ENCODE results near the gene DNAH5.
A peak's percentile ranks its signal among the peaks of the same experiment; 100 is the strongest.

Gene DNAH5

GRCh38 chr5:13785781-13786415, 158.6 kb downstream of the DNAH5 start:
- TF ChIP-seq JUND (IDR thresholded peaks at IDR 0.05; ENCODE audit: low read depth) = no peak
- in situ Hi-C loops (cut with HindIII; ENCODE audit: low pct_unique_long_range_greater_than_20kb, low sequenced_read_pairs) = no loop called here
- DNase-seq (ENCODE audit: low read depth in 1 of 2, low spot score in 1 of 2) = no peak

GRCh38 chr5:13783726-13784125, 160.8 kb downstream of the DNAH5 start:
- TF ChIP-seq JUND (IDR thresholded peaks at IDR 0.05; ENCODE audit: low read depth) = no peak
- no peak for DNase-seq (ENCODE audit: low read depth in 1 of 2, low spot score in 1 of 2)
- in situ Hi-C loops (cut with HindIII; ENCODE audit: low pct_unique_long_range_greater_than_20kb, low sequenced_read_pairs) = no loop called here

- no peak for DNase-seq (ENCODE audit: low read depth in 1 of 2, low spot score in 1 of 2)
- in situ Hi-C loops (cut with HindIII; ENCODE audit: low pct_unique_long_range_greater_than_20kb, low sequenced_read_pairs) = no loop called here
- TF ChIP-seq JUND (IDR thresholded peaks at IDR 0.05; ENCODE audit: low read depth) = no peak
Measured at GRCh38 chr5:13780081-13780480, 164.4 kb downstream of the DNAH5 start.

GRCh38 chr5:13773649-13774048, 170.8 kb downstream of the DNAH5 start:
- in situ Hi-C loops (cut with HindIII; ENCODE audit: low pct_unique_long_range_greater_than_20kb, low sequenced_read_pairs) = no loop called here
- no peak for DNase-seq (ENCODE audit: low read depth in 1 of 2, low spot score in 1 of 2)
- TF ChIP-seq JUND (IDR thresholded peaks at IDR 0.05; ENCODE audit: low read depth) = no peak

GRCh38 chr5:13771011-13771571, 173.4 kb downstream of the DNAH5 start:
- DNase-seq (ENCODE audit: low read depth in 1 of 2, low spot score in 1 of 2) = no peak
- no peak for TF ChIP-seq JUND (IDR thresholded peaks at IDR 0.05; ENCODE audit: low read depth)
- in situ Hi-C loops (cut with HindIII; ENCODE audit: low pct_unique_long_range_greater_than_20kb, low sequenced_read_pairs) = no loop called here

GRCh38 chr5:13766236-13766635, 178.3 kb downstream of the DNAH5 start:
- no peak for DNase-seq (ENCODE audit: low read depth in 1 of 2, low spot score in 1 of 2)
- in situ Hi-C loops (cut with HindIII; ENCODE audit: low pct_unique_long_range_greater_than_20kb, low sequenced_read_pairs) = no loop called here
- no peak for TF ChIP-seq JUND (IDR thresholded peaks at IDR 0.05; ENCODE audit: low read depth)

- DNase-seq (ENCODE audit: low read depth in 1 of 2, low spot score in 1 of 2) = no peak
- no peak for TF ChIP-seq JUND (IDR thresholded peaks at IDR 0.05; ENCODE audit: low read depth)
- in situ Hi-C loops (cut with HindIII; ENCODE audit: low pct_unique_long_range_greater_than_20kb, low sequenced_read_pairs) = no loop called here
Measured at GRCh38 chr5:13763719-13764118, 180.8 kb downstream of the DNAH5 start.

- no peak for TF ChIP-seq JUND (IDR thresholded peaks at IDR 0.05; ENCODE audit: low read depth)
- no peak for DNase-seq (ENCODE audit: low read depth in 1 of 2, low spot score in 1 of 2)
- in situ Hi-C loops (cut with HindIII; ENCODE audit: low pct_unique_long_range_greater_than_20kb, low sequenced_read_pairs) = no loop called here
Measured at GRCh38 chr5:13749766-13750165, 194.7 kb downstream of the DNAH5 start.

- no peak for DNase-seq (ENCODE audit: low read depth in 1 of 2, low spot score in 1 of 2)
- no peak for TF ChIP-seq JUND (IDR thresholded peaks at IDR 0.05; ENCODE audit: low read depth)
- in situ Hi-C loops (cut with HindIII; ENCODE audit: low pct_unique_long_range_greater_than_20kb, low sequenced_read_pairs) = no loop called here
Measured at GRCh38 chr5:13746026-13746425, 198.5 kb downstream of the DNAH5 start.

GRCh38 chr5:13745508-13745907, 199.0 kb downstream of the DNAH5 start:
- TF ChIP-seq JUND (IDR thresholded peaks at IDR 0.05; ENCODE audit: low read depth) = no peak
- DNase-seq (ENCODE audit: low read depth in 1 of 2, low spot score in 1 of 2) = no peak

GRCh38 chr5:13740471-13740870, 204.0 kb downstream of the DNAH5 start:
- in situ Hi-C loops (cut with HindIII; ENCODE audit: low pct_unique_long_range_greater_than_20kb, low sequenced_read_pairs) = no loop called here
- DNase-seq (ENCODE audit: low read depth in 1 of 2, low spot score in 1 of 2) = peak in 1 of 2 experiments; percentile 39
- no peak for TF ChIP-seq JUND (IDR thresholded peaks at IDR 0.05; ENCODE audit: low read depth)

More at GRCh38 chr5:13745508-13745907, 199.0 kb downstream of the DNAH5 start:
- in situ Hi-C loops (cut with HindIII; ENCODE audit: low pct_unique_long_range_greater_than_20kb, low sequenced_read_pairs) = no loop called here

- in situ Hi-C loops (cut with HindIII; ENCODE audit: low pct_unique_long_range_greater_than_20kb, low sequenced_read_pairs) = no loop called here
- TF ChIP-seq JUND (IDR thresholded peaks at IDR 0.05; ENCODE audit: low read depth) = no peak
Measured at GRCh38 chr5:13739479-13739878, 205.0 kb downstream of the DNAH5 start.

GRCh38 chr5:13735691-13736090, 208.8 kb downstream of the DNAH5 start:
- no peak for DNase-seq (ENCODE audit: low read depth in 1 of 2, low spot score in 1 of 2)
- TF ChIP-seq JUND (IDR thresholded peaks at IDR 0.05; ENCODE audit: low read depth) = no peak
- in situ Hi-C loops (cut with HindIII; ENCODE audit: low pct_unique_long_range_greater_than_20kb, low sequenced_read_pairs) = no loop called here

More at GRCh38 chr5:13739479-13739878, 205.0 kb downstream of the DNAH5 start:
- no peak for DNase-seq (ENCODE audit: low read depth in 1 of 2, low spot score in 1 of 2)
